IPS-18a (cell line): Measurements from ENCODE around the gene NR3C1.
"Not testable (repeated sequence)": the region's sequence is repeated elsewhere in the genome, so short reads cannot be mapped to it uniquely, and the experiment has no call there.

Experiments
- H3K27ac ChIP-seq: one replicate; pipeline ENCODE4 v1.5.1; 2013; ENCODE audit warnings: low read length
- H3K27me3 ChIP-seq: one replicate; pipeline ENCODE4 v1.6.1; 2013; ENCODE audit warnings: mild to moderate bottlenecking, low read length; ENCODE audit not compliant: control insufficient read depth, insufficient read depth
- H3K36me3 ChIP-seq: one replicate; pipeline ENCODE4 v1.6.1; 2013; ENCODE audit warnings: low read depth, low read length; ENCODE audit not compliant: control insufficient read depth
- H3K4me1 ChIP-seq: one replicate; pipeline ENCODE4 v1.6.1; 2013; ENCODE audit warnings: low read depth, low read length; ENCODE audit not compliant: control insufficient read depth
- H3K4me3 ChIP-seq: one replicate; pipeline ENCODE4 v1.5.1; 2013; ENCODE audit warnings: low read length
- H3K9ac ChIP-seq: one replicate; pipeline ENCODE4 v1.6.1; 2013; ENCODE audit warnings: mild to moderate bottlenecking, low read length, moderate library complexity
- H3K9me3 ChIP-seq: one replicate; pipeline ENCODE4 v1.6.1; 2013; ENCODE audit warnings: low read depth, low read length; ENCODE audit not compliant: control insufficient read depth

NR3C1 gene

GRCh38 chr5:143340891-143341685 is 62.4 kb downstream of the NR3C1 start:
- H3K27ac ChIP-seq: no peak overlapping the region
- H3K9me3 ChIP-seq: no peaks in the 10 kb centered on the region
- no peak overlapping the region for H3K9ac ChIP-seq
- peaks cover 5% of the 10 kb centered on the region for H3K4me1 ChIP-seq
- no peaks in the 10 kb centered on the region for H3K27me3 ChIP-seq
- H3K4me3 ChIP-seq: no peak overlapping the region
- no peaks in the 10 kb centered on the region for H3K36me3 ChIP-seq

DNA sequence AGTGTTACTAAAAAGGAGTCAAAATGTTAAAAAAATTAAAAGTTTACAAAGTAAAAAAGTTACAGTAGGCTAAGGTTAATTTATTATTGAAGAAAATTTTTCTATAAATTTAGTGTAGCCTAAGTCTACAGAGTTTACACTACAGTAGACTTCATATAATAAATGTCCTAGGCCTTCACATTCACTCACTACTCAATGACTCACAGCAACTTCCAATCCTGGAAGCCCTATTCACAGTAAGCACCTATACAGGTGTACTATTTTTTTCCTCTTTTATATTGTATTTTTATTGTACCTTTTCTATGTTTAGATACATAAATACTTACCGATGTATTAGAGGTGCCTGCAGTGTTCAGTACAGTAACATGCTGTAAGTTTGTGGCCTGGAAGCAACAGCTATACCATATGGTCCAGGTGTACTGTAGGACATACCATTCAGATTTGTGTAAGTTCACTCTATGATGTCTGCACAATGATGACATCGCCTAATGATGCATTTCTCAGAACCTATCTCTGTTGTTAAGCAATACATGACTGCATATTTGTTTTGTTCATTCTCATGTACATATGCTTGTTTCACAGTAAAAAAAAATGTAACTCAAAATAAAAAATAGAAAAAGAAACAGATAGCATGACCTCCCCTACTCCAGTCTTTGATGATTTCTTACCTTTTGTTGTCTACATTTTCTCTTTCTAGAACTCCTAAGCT is 64.7 kb downstream of the NR3C1 start:
- no peak overlapping the region for H3K9ac ChIP-seq
- H3K4me3 ChIP-seq: no peak overlapping the region
- no peaks in the 10 kb centered on the region for H3K27me3 ChIP-seq
- no peak overlapping the region for H3K27ac ChIP-seq
- H3K4me1 ChIP-seq: peaks cover 5% of the 10 kb centered on the region
- H3K9me3 ChIP-seq: no peaks in the 10 kb centered on the region
- no peaks in the 10 kb centered on the region for H3K36me3 ChIP-seq

DNA sequence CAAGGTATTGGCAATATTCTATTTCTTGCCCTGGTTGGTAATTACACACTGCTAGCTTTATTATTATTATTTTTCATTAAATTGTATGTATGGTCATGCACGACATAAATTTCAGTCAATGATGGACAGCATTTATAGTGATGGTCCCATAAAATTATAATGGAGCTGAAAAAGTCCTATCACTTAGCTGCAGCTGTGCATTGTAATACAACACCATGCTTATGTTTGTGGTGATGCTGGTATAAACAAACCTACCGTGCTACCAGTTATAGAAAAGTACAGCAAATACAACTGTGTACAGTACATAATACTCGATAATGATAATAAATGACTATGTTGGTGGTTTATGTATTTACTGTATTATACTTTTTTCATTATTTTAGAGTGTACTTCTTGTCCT is 65.5 kb downstream of the NR3C1 start:
- H3K9me3 ChIP-seq: no peaks in the 10 kb centered on the region
- H3K27ac ChIP-seq: no peak overlapping the region
- peaks cover 5% of the 10 kb centered on the region for H3K4me1 ChIP-seq
- H3K27me3 ChIP-seq: no peaks in the 10 kb centered on the region
- no peaks in the 10 kb centered on the region for H3K36me3 ChIP-seq
- H3K9ac ChIP-seq: no peak overlapping the region
- no peak overlapping the region for H3K4me3 ChIP-seq

DNA sequence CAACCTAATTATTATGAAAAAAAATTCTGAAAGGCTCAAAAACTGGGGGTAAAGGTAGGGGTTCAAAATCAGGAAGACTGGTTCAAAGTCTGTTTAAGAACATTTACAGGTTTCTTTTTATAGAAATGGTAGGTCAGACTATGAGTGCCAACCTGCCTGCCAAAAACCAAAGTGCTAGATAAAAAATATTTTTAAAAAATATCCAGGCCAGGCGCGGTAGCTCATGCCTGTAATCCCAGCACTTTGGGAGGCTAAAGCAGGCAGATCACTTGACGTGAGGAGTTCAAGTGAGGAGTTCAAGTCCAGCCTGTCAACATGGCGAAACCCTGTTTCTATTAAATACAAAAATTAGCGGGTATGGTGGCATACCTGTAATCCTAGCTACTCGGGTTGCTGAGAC is 67.0 kb downstream of the NR3C1 start:
- H3K27me3 ChIP-seq: no peaks in the 10 kb centered on the region
- no peaks in the 10 kb centered on the region for H3K36me3 ChIP-seq
- H3K27ac ChIP-seq: no peak overlapping the region
- no peaks in the 10 kb centered on the region for H3K9me3 ChIP-seq
- H3K4me1 ChIP-seq: peaks cover 5% of the 10 kb centered on the region
- H3K9ac ChIP-seq: no peak overlapping the region
- H3K4me3 ChIP-seq: no peak overlapping the region

GRCh38 chr5:143334903-143335302 is 68.6 kb downstream of the NR3C1 start:
- Histone ChIP-seq H3K4me3 (no peak overlapping the region), H3K36me3 (no peaks in the 10 kb centered on the region), H3K27ac (no peak overlapping the region), H3K9ac (no peak overlapping the region), H3K4me1 (peaks cover 5% of the 10 kb centered on the region), H3K9me3 (no peaks in the 10 kb centered on the region), H3K27me3 (no peaks in the 10 kb centered on the region)

DNA sequence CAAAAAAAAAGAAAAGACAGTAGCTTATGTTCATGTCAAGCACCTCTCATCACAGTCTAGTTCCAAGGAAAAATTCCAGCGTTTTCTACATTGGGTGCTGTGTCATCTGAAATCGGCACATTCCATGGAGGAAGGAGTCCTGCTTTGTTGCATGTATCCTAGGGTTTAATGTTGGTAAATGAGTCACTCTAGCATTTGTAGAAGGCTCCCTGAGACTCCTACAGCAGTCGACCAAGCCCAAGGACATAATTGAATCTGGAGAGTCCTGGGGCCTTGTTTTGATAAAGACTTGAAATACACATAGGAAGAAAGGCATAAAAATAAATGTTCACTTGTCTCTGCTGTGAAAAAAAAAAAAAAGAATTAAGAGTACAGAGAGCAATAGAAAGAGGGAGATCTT is 69.1 kb downstream of the NR3C1 start:
- not testable (repeated sequence) for H3K4me1 ChIP-seq, H3K9ac ChIP-seq, H3K9me3 ChIP-seq, H3K27ac ChIP-seq, H3K27me3 ChIP-seq, H3K36me3 ChIP-seq, H3K4me3 ChIP-seq

GRCh38 chr5:143331956-143332355 is 71.5 kb downstream of the NR3C1 start:
- Histone ChIP-seq H3K4me3 (no peak overlapping the region), H3K9me3 (no peaks in the 10 kb centered on the region), H3K27ac (no peak overlapping the region), H3K9ac (no peak overlapping the region), H3K36me3 (no peaks in the 10 kb centered on the region), H3K4me1 (no peaks in the 10 kb centered on the region), H3K27me3 (no peaks in the 10 kb centered on the region)

GRCh38 chr5:143329843-143330242 is 73.6 kb downstream of the NR3C1 start:
- Histone ChIP-seq H3K9me3 (no peaks in the 10 kb centered on the region), H3K27ac (no peak overlapping the region)

GRCh38 chr5:143328589-143329220 is 74.8 kb downstream of the NR3C1 start:
- Histone ChIP-seq H3K36me3 (no peaks in the 10 kb centered on the region), H3K27me3 (no peaks in the 10 kb centered on the region), H3K9me3 (no peaks in the 10 kb centered on the region), H3K9ac (no peak overlapping the region), H3K27ac (no peak overlapping the region), H3K4me3 (no peak overlapping the region), H3K4me1 (no peaks in the 10 kb centered on the region)

More at GRCh38 chr5:143329843-143330242, 73.6 kb downstream of the NR3C1 start:
- no peaks in the 10 kb centered on the region for H3K36me3 ChIP-seq
- H3K4me1 ChIP-seq: no peaks in the 10 kb centered on the region
- no peak overlapping the region for H3K4me3 ChIP-seq
- H3K9ac ChIP-seq: no peak overlapping the region
- no peaks in the 10 kb centered on the region for H3K27me3 ChIP-seq

GRCh38 chr5:143325086-143325485 is 78.4 kb downstream of the NR3C1 start:
- not testable (repeated sequence) for H3K4me1 ChIP-seq, H3K9me3 ChIP-seq, H3K36me3 ChIP-seq, H3K9ac ChIP-seq, H3K27ac ChIP-seq, H3K4me3 ChIP-seq, H3K27me3 ChIP-seq

DNA sequence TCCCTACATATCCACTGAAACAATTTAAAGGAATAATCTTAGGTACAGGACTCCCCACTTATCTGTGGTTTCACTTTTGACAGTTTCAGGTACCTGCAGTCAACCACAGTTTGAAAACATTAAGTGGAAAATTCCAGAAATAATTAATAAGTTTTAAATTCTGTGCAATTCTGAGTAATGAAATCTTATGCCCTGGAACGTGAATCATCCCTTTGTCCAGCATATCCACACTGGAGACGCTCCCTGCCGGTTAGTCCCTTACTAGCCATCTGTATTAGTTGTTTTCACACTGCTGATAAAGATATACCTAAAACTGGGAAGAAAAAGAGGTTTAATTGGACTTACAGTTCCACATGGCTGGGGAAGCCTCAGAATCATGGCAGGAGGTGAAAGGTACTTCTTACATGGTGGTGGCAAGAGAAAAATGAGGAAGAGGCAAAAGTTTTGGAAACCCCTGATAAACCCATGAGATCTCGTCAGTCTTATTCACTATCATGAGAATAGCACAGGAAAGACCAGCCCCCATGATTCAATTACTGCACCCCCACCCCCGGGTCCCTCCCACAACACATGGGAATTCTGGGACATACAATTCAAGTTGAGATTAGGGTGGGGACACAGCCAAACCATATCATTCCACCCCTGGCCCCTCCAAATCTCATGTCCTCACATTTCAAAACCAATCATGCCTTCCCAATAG is 80.4 kb downstream of the NR3C1 start:
- not testable (repeated sequence) for H3K4me3 ChIP-seq, H3K27ac ChIP-seq, H3K27me3 ChIP-seq, H3K4me1 ChIP-seq, H3K9ac ChIP-seq, H3K36me3 ChIP-seq, H3K9me3 ChIP-seq
